ENCODE results near the gene FAM168B.

GRCh38 chr2:131115752-131116151, 22.5 kb upstream of the FAM168B start:
- TF ChIP-seq RAD21 (IDR thresholded peaks at IDR 0.05; ENCODE audit: low read depth) (no peak), MAX (IDR thresholded peaks at IDR 0.05) (no peak), EP300 (IDR thresholded peaks at IDR 0.05; ENCODE audit: borderline replicate concordance) (no peak), ZBTB7A (IDR thresholded peaks at IDR 0.05; ENCODE audit: low read depth) (no peak), TAF1 (IDR thresholded peaks at IDR 0.05; ENCODE audit: low read depth) (no peak), CREB1 (IDR thresholded peaks at IDR 0.05; ENCODE audit: low read depth) (no peak), REST (IDR thresholded peaks at IDR 0.05; ENCODE audit: low read depth) (no peak), FOXM1 (IDR thresholded peaks at IDR 0.05; ENCODE audit: borderline replicate concordance, low read depth) (no peak), YY1 (IDR thresholded peaks at IDR 0.05; ENCODE audit: low read depth) (no peak), NFIC (IDR thresholded peaks at IDR 0.05) (no peak), CEBPB (IDR thresholded peaks at IDR 0.05) (no peak), TCF12 (IDR thresholded peaks at IDR 0.05; ENCODE audit: low read depth) (no peak), EGR1 (IDR thresholded peaks at IDR 0.05) (no peak)

Measured in Ishikawa (cell line).